HG03097 (cell line): ENCODE data around the gene DLG4.
A peak's percentile ranks its signal among the peaks of the same experiment; 100 is the strongest.

ENCODE experiments used
- ATAC-seq: cut with Tn5 transposase; IDR thresholded peaks from one replicate; pipeline ENCODE4 v1.9.1; 2021; ENCODE audit not compliant: unreplicated experiment, low FRiP score

DLG4 gene

DNA sequence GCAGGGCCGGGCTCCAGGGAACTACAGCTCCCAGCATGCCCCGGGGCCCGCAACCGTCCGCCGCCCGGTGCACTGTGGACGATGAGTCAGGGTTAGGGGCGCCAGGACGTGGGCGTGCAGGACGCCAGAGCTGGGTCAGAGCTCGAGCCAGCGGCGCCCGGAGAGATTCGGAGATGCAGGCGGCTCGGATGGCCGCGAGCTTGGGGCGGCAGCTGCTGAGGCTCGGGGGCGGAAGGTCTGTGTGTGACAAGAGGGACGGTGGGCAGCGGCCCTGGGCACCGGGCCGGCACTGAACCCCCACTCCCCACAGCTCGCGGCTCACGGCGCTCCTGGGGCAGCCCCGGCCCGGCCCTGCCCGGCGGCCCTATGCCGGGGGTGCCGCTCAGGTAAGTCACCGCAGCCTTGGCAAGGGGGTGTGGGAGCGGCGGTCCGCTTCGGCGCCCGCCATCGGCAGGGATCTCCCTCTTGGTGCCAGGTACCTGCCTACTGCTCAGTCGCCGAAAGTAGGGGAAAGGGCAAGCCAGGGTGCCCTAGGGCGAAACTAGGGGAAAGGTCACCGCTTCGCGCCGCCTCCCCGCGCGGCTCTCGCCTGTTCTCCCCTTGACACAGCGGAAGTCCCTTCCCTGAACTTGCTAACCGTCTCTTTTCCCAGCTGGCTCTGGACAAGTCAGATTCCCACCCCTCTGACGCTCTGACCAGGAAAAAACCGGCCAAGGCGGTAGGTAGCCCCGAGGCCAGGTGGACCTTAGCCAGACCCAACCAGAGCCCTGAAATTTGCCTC, at the start of gene DLG4, which contains the start of gene ACADVL:
DLG4 (minus strand) TSS at position 25 of the 781 bp plus-strand sequence.
ACADVL (plus strand) TSS at position 127 of the 781 bp plus-strand sequence; CDS start at position 174, 47 bp downstream.
- ATAC-seq = peak; percentile 32

GRCh38 chr17:7266784-7267183, 47.1 kb upstream of the DLG4 start:
- ATAC-seq = no peak

- no peak for ATAC-seq
Measured at GRCh38 chr17:7263801-7264078, 44.1 kb upstream of the DLG4 start.

DNA sequence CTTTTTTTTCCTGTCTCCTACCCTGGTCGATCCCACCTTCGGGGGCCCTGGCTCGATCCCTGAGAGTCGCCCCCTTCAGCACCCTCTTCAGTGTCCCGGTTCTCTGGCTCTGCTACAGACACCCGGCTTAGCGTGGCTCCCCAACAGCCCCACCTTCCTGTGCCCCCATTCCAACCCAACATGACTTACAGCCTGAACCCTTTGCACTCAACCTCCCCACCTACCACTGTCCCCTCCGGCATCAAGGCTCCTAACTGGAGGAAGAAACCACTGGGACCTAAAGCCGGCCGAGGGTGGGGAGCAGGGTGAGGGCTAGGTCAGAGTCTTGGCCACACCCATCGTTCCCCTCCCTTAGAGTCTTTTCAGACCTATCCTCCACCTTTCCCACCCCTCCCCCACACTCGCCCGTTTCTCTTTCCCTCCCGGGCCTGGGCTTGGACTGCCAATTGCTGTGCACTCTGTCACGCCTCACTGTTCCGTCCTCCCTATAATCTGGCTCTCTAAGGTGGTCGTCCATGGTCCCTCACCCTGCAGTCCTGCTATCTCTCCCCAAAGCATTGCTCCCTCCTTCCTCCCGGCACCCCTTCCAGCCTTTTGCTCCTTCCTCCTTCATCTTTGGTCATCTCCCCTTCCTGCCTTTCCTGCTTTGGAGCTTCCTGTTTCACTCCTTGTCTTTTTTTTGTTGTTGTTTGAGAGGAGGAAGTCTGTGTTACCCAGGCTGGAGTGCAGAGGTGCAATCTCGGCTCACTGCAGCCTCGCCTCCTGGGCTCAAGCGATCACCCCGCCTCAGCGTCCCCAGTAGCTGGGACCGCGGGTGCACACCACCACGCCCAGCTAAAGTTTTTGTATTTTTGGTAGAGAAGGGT, 43.5 kb upstream of the DLG4 start:
- ATAC-seq = no peak

DNA sequence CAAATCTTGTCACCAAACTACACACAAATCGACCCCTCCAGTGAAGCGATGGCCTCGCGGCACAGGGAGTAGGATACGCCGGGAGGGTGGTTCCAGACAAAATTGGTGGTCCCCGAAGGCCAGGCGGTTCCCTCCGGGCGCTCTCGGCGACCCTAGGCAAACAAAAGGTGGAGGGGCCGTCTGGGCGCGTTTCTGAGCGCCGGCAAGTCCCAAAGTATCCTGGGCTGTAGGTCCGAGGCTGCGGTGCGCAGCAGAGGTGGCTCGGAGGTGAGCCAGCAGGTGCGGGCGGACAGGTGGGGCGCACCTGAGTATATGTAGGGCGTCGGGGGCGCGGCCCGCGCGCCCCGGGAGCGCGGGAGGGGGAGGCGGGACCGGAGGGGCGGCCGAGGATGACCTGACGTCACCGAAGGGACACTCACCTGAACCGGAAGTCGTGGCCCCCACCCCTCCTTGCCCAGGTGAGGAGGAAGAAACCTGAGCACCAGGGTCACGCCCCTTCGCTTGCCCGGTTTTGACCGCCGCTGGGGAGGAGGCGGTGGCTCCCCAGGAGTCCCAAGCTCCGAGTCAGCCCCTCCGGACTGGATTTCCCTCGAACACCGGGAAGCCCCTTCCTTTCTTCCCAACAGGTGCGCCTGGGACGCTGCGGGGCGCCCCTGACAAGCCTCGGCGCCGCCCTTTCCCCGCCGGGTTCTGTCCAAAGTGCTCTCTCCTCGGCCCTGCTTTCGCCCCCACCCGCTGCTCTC, 42.7 kb upstream of the DLG4 start, which contains the start of gene CLDN7:
CLDN7 (minus strand) TSS at position 287 of the 743 bp plus-strand sequence. CDS start 435 bp downstream, outside the sequence.
- no peak for ATAC-seq

DNA sequence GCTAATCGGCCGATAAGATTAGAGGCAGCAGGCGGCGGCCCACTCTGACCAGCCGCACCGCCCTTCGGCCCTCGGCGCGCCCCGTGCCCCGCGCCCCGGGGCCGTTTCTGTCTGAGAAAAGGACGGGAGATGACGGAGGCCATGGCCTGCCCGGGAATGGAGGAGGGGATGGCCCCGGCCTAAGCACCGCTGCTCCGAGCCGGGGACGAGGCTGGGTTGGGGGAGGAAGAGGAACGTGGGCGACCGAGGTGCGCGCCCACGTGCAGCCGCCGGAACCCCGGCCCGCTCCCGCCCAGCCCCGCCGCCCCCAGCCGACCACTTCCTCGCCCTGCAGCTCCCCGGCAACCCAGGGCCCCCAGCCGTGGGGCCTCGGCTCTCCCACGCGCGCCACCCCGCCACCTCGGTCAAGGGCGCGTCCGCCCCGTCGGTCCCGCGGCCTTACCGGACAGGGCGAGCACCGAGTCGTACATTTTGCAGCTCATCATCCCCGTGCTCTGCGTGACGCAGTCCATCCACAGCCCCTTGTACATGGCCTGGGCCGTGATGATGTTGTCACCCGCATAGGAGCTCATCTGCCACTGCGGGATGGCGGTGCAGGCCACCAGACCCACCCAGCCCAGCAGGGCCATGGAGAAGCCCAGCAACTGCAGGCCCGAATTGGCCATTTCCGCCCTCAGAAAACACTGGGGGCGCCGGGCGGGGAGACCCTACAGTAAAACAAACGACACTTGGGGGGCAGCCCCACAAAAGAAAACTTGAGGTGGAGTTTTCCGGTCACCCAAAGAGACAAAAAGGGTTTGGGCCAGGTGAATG, 41.9 kb upstream of the DLG4 start:
- no peak for ATAC-seq

GRCh38 chr17:7260651-7261378, 41.2 kb upstream of the DLG4 start:
- ATAC-seq = no peak

GRCh38 chr17:7260151-7260550, 40.5 kb upstream of the DLG4 start:
- ATAC-seq = no peak

DNA sequence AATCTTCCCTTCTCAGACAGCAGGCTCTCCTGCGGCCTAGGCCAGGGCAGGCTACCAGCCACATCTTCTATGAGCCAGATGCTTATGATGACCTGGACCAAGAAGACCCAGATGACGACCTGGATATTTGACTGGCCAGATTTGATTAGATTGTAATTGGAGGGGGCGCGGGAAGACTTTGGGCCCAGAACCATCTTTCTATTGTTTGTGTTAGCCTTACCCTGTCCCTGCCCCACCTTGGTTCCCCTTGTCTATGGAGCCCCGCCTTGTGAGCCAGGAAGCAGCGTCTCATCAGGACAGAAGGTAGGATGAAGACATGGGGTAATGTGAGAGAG, 39.9 kb upstream of the DLG4 start:
- ATAC-seq = no peak

DNA sequence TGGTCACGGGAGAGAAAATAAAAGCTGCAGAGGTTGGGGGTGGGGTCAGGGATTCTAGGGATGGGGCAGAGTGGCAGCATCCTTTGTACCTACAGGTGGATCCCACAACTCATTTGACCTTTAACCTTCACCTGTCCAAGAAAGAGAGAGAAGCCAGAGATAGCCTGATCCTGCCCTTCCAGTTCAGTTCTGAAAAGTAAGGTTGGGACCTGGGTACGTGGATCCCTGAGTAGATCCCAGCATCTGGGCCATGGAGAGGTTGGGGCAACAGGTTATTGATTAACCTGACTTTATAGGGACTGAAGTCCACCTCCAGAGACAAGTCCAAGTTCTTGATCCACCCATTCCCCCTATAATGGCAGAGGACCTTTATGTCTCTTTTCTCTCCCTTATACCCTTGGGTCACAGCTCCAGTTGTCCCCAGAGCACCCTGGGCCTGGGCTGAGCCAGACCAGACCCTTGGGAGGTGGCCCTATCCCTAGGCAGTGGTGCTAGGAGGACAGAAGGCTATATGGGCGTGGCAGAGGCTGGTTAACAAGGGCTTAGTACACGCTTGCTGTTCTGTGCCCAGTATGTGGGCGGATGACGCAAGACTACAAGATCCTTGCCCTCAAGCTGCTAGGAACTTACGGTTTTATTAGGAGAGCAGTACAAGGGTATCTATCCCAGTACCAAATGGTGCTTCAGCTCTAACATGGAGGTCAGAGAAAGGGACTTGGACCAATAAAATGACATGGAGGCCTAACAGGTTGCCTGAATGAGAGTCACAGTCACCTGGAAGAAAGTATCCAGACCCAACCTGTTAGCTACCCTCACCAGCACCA, 39.3 kb upstream of the DLG4 start:
- no peak for ATAC-seq

DNA sequence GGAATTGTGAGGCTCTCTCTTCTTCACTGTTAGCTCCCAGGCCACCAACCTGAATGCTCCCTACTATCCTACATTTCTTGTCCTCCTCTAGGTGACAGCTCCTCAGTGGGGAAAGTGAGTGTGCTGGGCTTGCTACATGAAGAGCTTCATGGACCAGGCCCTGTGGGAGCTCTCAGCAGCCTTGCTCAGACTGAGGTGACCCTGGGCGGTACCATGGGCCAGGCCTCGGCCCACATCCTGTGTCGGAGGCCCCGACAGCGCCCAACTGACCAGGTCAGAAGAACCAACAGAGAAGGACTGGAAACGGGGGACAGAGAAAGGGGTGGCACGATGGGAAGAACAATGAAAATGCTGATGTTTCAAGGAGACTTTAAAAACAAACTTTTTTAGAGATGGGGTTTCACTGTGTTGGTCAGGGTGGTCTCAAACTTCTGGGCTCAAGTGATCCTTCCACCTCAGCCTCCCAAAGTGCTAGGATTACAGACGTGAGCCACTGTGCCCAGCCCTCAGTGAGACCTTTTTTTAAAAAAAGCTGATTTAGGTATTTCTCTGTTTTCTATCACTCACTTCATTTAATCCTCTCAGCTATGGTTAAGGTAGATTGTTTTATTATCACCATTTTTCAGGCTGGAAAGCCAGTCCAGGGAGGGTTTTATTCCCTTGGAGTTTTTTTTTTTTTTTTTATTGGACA, 37.3 kb upstream of the DLG4 start:
- no peak for ATAC-seq

DNA sequence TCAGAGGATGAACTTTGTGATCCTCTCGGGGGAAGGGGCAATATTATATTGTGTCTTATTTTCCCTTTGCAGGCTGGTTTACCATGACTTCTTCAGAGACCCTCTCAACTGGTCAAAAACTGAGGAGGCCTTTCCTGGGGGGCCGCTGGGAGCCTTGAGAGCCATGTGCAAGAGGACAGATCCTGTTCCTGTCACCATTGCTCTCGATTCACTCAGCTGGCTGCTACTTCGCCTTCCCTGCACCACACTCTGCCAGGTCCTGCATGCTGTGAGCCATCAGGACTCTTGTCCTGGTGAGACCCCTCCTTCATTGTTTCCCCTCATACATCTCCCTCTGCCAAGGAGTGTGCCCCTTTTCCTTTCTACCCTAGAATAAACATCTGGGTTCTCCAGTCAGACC, 34.9 kb upstream of the DLG4 start:
- ATAC-seq = no peak

DNA sequence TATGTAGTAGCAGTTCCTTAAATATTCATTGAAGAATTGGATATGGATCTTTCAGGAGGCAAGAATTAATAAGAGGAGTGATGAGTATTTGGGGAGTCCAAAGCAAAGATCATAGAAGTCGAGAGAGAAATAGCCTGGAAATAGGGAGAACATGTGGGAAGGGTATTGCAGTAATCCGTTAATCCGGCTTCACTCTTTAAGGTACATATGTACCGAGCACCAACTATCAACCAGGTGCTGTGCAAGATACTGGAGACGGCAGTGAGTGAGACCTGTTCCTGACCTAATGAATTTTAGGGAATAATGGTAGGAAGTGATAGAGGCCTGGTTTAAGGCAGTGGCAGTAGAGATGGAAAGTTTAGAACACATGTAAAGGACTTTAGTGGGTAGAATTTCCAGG, 33.4 kb upstream of the DLG4 start:
- ATAC-seq = no peak

- peak; percentile 47 for ATAC-seq
Measured at GRCh38 chr17:7252176-7253043, 32.8 kb upstream of the DLG4 start, which contains the start of gene ELP5. TSS of gene ELP5 (plus strand) at chr17:7252215. CDS start at chr17:7252551, 336 bp downstream.

DNA sequence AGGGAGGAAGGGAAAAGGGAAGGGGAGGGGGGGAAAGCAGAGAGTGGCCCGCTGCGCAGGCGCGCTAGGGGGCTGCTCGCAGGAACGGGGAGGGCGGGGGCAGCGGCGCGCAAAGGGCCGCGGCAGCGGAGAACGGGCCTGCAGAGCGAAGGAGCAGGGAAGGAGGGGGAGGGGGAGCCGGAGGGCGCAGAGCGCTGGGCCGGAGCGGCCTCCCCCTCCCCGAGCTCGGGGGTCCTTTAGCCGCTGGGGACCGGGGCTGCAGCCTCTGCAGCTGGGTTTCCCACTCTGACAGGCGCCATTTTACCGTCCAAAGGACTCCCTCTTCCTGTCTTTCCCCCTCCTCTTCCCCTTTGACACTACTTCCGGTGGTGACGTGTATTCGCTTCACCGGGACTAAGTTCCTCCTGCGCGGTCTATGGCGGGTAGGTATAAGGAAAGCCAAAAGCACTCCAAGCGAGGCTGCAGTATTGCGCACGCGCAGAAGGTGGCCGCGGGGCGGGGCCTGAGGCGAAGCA, 32.1 kb upstream of the DLG4 start, which contains the start of gene CTDNEP1:
CTDNEP1 (minus strand) TSS at position 74 of the 515 bp plus-strand sequence. CDS start 438 bp downstream, outside the sequence.
- peak; percentile 84 for ATAC-seq

GRCh38 chr17:7250695-7251627, 31.3 kb upstream of the DLG4 start:
- no peak for ATAC-seq
